PC-3 (cell line): Measurements from ENCODE around the gene CORO2B. TPM values are rescaled to one million over a fixed set of nuclear protein-coding genes. Genes with fewer than 3 reads are reported as not detected.

Experiments
- ATAC-seq: fragments of 200-7000 bp; cut with Tn5 transposase; 2 replicates; pipeline ENCODE4 v1.9.1; 2020; ENCODE audit warnings: mild to moderate bottlenecking, moderate library complexity
- BruUV-seq: library from RNA; stranded (reverse); fragments of 400-500 nt; replicated peaks from 2 replicates; lab custom pipeline; 2021; lab: Mats Ljungman, UMichigan
- CTCF ChIA-PET: fragments of 300-600 bp; sonication (Branson Sonifier 250); formaldehyde crosslinking; loops from one replicate; lab custom pipeline; 2022; ENCODE audit warnings: antibody characterized with exemption; lab: Charles Lee
- POLR2A ChIA-PET: fragments of 300-600 bp; sonication (Branson Sonifier 250); formaldehyde crosslinking; loops from one replicate; lab custom pipeline; 2022; ENCODE audit warnings: antibody characterized with exemption; ENCODE audit not compliant: unreplicated experiment; lab: Charles Lee
- DNase-seq: peaks from one replicate; pipeline ENCODE4 v3.0.0-alpha.2; 2015
- H2AFZ ChIP-seq: fragments of 300-600 bp; sonication (generic); 2 replicates; pipeline ENCODE4 v1.6.0; 2016; ENCODE audit warnings: antibody characterized with exemption, low read length
- H3F3A ChIP-seq: fragments of 300-600 bp; sonication (generic); one replicate; pipeline ENCODE4 v1.6.0; 2017; ENCODE audit warnings: antibody characterized with exemption, low read length, control low read depth, mild to moderate bottlenecking; ENCODE audit not compliant: unreplicated experiment
- H3K27ac ChIP-seq: fragments of 300-600 bp; sonication (generic); 2 replicates; pipeline ENCODE4 v1.5.1; 2016; ENCODE audit warnings: mild to moderate bottlenecking, low read length
- H3K27me3 ChIP-seq: fragments of 300-600 bp; sonication (generic); 2 replicates; pipeline ENCODE4 v1.6.1; 2016; ENCODE audit warnings: low read length, mixed read lengths
- H3K36me3 ChIP-seq: fragments of 300-600 bp; sonication (generic); 2 replicates; pipeline ENCODE4 v1.6.1; 2016; ENCODE audit warnings: low read depth, mixed run types, low read length, mixed read lengths
- H3K4me1 ChIP-seq: fragments of 300-600 bp; sonication (generic); 2 replicates; pipeline ENCODE4 v1.5.1; 2016; ENCODE audit warnings: low read length; ENCODE audit not compliant: insufficient read depth
- H3K4me2 ChIP-seq: fragments of 300-600 bp; sonication (generic); 2 replicates; pipeline ENCODE4 v1.6.0; 2016; ENCODE audit warnings: low read length
- H3K4me3 ChIP-seq: fragments of 300-600 bp; sonication (generic); 2 replicates; pipeline ENCODE4 v1.5.1; 2016; ENCODE audit warnings: mild to moderate bottlenecking, low read length, mixed read lengths
- H3K79me2 ChIP-seq: fragments of 300-600 bp; sonication (generic); 2 replicates; pipeline ENCODE4 v1.6.1; 2017; ENCODE audit warnings: low read length, mixed read lengths
- H3K9ac ChIP-seq: fragments of 300-600 bp; sonication (generic); 2 replicates; pipeline ENCODE4 v1.6.0; 2016; ENCODE audit warnings: mild to moderate bottlenecking, low read length
- H3K9me2 ChIP-seq: fragments of 300-600 bp; sonication (generic); replicated peaks from 2 replicates; pipeline ENCODE4 v1.6.1; 2016; ENCODE audit warnings: mixed run types, low read length, mixed read lengths
- H3K9me3 ChIP-seq: fragments of 300-600 bp; sonication (generic); 2 replicates; pipeline ENCODE4 v1.6.1; 2016; ENCODE audit warnings: low read length, mixed read lengths
- H4K20me1 ChIP-seq: fragments of 300-600 bp; sonication (generic); 2 replicates; pipeline ENCODE4 v1.6.1; 2016; ENCODE audit warnings: low read length, mixed read lengths
- CTCF ChIP-seq: fragments of 300-600 bp; sonication (generic); conservative IDR thresholded peaks from 2 replicates; pipeline ENCODE4 v1.5.1; 2017; ENCODE audit warnings: antibody characterized with exemption, low read depth, mild to moderate bottlenecking, low read length
- EZH2 ChIP-seq: fragments of 300-600 bp; sonication (generic); IDR thresholded peaks from one replicate; pipeline ENCODE4 v1.6.1; 2017; ENCODE audit warnings: antibody characterized with exemption, mild to moderate bottlenecking, low read length; ENCODE audit not compliant: unreplicated experiment
- EZH2phosphoT487 ChIP-seq: fragments of 300-600 bp; sonication (generic); IDR thresholded peaks from 2 replicates; pipeline ENCODE4 v1.6.1; 2018; ENCODE audit warnings: mild to moderate bottlenecking, antibody characterized with exemption, low read length, borderline replicate concordance
- intact Hi-C: fragments of 100-400 bp; cut with micrococcal nuclease; formaldehyde crosslinking; loops from 2 replicates; pipeline ENCODE4 v1.9.0; 2023
- total RNA-seq: library from RNA; depleted of rRNA; stranded (reverse); fragments of >200 nt; gene quantifications from 2 replicates; pipeline ENCODE4 v1.2.3, GENCODE V29; 2014

The CORO2B gene
- total RNA-seq, 1 experiment from 2014 or later, result 0.66 TPM

- no peak overlapping the region for H3K27ac ChIP-seq
- H4K20me1 ChIP-seq, result no peaks in the 10 kb centered on the region
- DNase-seq (no peak), ATAC-seq (no peak)
- H3K4me3 ChIP-seq, result no peak overlapping the region
- no peak overlapping the region for H2AFZ ChIP-seq
- intact Hi-C loops, result no loop called here
- BruUV-seq, result no TSS peak
- H3K9me2 ChIP-seq, result no peaks in the 10 kb centered on the region
- H3K36me3 ChIP-seq, result no peaks in the 10 kb centered on the region
- no peak overlapping the region for H3K9ac ChIP-seq
- no peaks in the 10 kb centered on the region for H3K4me1 ChIP-seq
- POLR2A ChIA-PET, result no interaction called here
- H3F3A ChIP-seq, result no peaks in the 10 kb centered on the region
- H3K9me3 ChIP-seq, result no peaks in the 10 kb centered on the region
- TF ChIP-seq EZH2, result no peak
- no peak for TF ChIP-seq CTCF
- TF ChIP-seq EZH2phosphoT487, result no peak
- no peak overlapping the region for H3K4me2 ChIP-seq
- no peaks in the 10 kb centered on the region for H3K79me2 ChIP-seq
- CTCF ChIA-PET, result no interaction called here
- no peaks in the 10 kb centered on the region for H3K27me3 ChIP-seq
Observed at GRCh38 chr15:68561171-68561900, 17.5 kb upstream of the CORO2B start.

GRCh38 chr15:68561901-68562300 is 16.9 kb upstream of the CORO2B start:
- DNase-seq (no peak), ATAC-seq (no peak)
- no peak overlapping the region for H2AFZ ChIP-seq
- no peaks in the 10 kb centered on the region for H3K36me3 ChIP-seq
- H3K4me3 ChIP-seq, result no peak overlapping the region
- H3K4me1 ChIP-seq, result no peaks in the 10 kb centered on the region
- BruUV-seq, result no TSS peak
- H3F3A ChIP-seq, result no peaks in the 10 kb centered on the region
- TF ChIP-seq EZH2phosphoT487 (no peak), CTCF (no peak), EZH2 (no peak)
- H3K79me2 ChIP-seq, result no peaks in the 10 kb centered on the region
- H3K27ac ChIP-seq, result no peak overlapping the region
- intact Hi-C loops, result no loop called here
- no peaks in the 10 kb centered on the region for H4K20me1 ChIP-seq
- H3K4me2 ChIP-seq, result no peak overlapping the region
- H3K27me3 ChIP-seq, result no peaks in the 10 kb centered on the region
- no peaks in the 10 kb centered on the region for H3K9me2 ChIP-seq
- no peak overlapping the region for H3K9ac ChIP-seq
- POLR2A ChIA-PET, result no interaction called here
- CTCF ChIA-PET, result no interaction called here
- no peaks in the 10 kb centered on the region for H3K9me3 ChIP-seq

GRCh38 chr15:68564173-68564572 is 14.6 kb upstream of the CORO2B start:
- H2AFZ ChIP-seq, result no peak overlapping the region
- H3K9ac ChIP-seq, result no peak overlapping the region
- no peak overlapping the region for H3K27ac ChIP-seq
- CTCF ChIA-PET, result no interaction called here
- POLR2A ChIA-PET, result interaction anchor here (0.6 kb wide), 1 partner anchor 359 kb away, joined by 3 read pairs; the partner anchor contains the start of gene CALML4
- no peaks in the 10 kb centered on the region for H3K9me3 ChIP-seq
- DNase-seq (no peak), ATAC-seq (no peak)
- no peak overlapping the region for H3K4me3 ChIP-seq
- no peaks in the 10 kb centered on the region for H3K36me3 ChIP-seq
- H4K20me1 ChIP-seq, result no peaks in the 10 kb centered on the region
- no peaks in the 10 kb centered on the region for H3K4me1 ChIP-seq
- no peak for TF ChIP-seq CTCF
- TF ChIP-seq EZH2phosphoT487, result no peak
- TF ChIP-seq EZH2, result no peak
- H3K27me3 ChIP-seq, result 0 out of 2 replicates have a peak, but pooled peaks cover 2% of the 10 kb centered on the region
- H3K4me2 ChIP-seq, result no peak overlapping the region
- no peaks in the 10 kb centered on the region for H3K9me2 ChIP-seq
- intact Hi-C loops, result no loop called here
- no peaks in the 10 kb centered on the region for H3F3A ChIP-seq
- H3K79me2 ChIP-seq, result no peaks in the 10 kb centered on the region
- BruUV-seq, result no TSS peak
